HG03196 (cell line): Measurements from ENCODE around the gene GPR142.

ENCODE experiments used
- ATAC-seq: cut with Tn5 transposase; IDR thresholded peaks from one replicate; pipeline ENCODE4 v1.9.1; 2021; ENCODE audit not compliant: unreplicated experiment

Gene GPR142

GRCh38 chr17:74344658-74345057, 22.6 kb upstream of the GPR142 start:
- no peak for ATAC-seq

DNA sequence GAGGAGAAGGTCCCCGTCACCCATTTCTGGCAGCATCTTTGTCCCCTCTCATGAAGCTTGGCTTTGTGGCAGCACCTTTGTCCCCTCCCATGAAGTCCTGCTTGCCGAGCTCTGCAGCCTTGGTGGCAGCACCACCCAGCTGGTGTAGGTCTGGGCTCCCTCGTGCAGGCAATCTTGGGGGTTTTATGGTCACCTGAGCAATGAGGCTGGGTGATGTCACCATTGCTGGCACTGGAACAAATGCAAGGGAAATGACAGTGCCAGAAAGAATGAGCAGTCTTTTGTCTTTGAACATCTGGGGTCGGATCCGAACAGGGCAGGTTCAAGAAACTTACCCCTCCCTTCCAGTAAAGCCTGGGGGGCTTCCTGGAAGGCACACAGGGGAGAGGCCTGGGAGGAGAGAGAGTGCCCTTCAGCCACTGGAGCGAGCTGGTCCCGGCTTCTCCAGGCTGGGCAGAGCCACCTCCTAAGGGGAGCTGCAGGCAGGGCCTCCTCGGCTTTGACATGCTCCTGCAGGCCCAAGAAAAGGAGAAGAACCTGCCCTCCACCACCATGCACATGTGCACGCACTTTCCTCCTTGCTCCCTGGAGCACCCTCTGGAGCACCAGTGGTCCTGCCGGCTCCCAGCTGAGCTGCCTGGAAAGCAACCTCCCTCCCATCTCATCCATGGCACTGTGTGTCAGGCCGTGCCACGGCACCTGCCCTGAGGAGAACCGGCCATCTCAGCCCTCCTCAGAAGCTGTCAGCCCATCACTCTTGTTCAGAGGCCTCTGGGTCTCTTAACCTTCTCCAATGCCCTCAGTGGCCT, 21.7 kb upstream of the GPR142 start:
- no peak for ATAC-seq

DNA sequence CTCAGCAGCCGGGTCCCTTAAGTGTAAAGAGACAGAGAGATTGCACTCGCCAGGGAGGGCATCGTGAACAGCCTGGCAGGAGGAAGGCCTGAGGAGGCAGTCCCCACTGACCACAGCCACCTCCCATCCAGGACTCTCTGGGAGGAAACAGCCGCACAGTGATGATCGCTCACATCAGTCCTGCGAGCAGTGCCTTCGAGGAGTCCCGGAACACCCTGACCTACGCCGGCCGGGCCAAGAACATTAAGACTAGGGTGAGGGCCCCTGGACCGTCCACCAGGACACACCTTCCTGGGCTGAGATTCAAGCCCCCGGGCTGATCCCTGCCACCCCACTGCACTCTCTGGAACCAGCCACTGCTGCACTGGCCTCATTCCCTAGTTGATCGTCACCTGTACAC, 19.7 kb upstream of the GPR142 start:
- ATAC-seq, result no peak

DNA sequence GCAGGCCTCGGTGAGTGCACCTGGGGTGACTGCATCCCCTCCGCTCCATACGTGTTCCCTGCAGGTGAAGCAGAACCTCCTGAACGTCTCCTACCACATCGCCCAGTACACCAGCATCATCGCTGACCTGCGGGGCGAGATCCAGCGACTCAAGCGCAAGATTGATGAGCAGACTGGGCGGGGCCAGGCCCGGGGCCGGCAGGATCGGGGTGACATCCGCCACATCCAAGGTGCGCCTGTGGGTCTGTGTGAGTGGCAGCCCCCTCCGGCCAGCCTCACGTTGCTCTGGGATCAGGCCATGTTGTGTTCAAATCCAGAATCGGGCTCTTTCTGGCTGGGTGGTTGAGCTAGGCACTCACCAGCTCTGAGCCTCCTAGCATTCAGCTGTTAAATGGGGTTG, 18.2 kb upstream of the GPR142 start:
- ATAC-seq, result no peak

GRCh38 chr17:74350486-74350885, 16.8 kb upstream of the GPR142 start:
- ATAC-seq, result no peak

DNA sequence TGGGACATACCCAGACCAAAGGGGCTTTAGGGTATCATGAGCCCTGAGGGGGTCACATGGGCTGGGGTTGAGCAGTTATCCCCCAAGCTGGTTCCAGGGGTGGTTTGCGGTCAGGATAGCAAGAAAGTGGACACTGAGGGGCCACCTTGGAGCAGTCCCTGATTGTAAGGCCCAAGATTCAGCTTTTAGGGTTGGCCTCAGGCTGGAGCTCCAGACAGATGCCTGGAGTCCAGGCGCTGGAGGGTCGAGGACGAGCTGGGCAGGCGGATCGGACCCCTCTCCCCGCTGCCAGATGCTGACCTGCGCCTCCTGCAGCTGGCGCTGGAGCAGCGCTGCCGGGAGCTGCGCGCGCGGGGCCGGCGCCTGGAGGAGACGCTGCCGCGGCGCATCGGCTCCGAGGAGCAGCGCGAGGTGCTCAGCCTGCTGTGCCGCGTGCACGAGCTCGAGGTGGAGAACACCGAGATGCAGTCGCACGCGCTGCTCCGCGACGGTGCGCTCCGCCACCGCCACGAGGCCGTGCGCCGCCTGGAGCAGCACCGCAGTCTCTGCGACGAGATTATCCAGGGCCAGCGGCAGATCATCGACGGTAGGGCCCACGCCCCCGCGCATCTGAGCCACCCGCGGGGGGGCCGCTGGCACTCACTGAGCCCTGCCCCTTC, 15.6 kb upstream of the GPR142 start:
- no peak for ATAC-seq

DNA sequence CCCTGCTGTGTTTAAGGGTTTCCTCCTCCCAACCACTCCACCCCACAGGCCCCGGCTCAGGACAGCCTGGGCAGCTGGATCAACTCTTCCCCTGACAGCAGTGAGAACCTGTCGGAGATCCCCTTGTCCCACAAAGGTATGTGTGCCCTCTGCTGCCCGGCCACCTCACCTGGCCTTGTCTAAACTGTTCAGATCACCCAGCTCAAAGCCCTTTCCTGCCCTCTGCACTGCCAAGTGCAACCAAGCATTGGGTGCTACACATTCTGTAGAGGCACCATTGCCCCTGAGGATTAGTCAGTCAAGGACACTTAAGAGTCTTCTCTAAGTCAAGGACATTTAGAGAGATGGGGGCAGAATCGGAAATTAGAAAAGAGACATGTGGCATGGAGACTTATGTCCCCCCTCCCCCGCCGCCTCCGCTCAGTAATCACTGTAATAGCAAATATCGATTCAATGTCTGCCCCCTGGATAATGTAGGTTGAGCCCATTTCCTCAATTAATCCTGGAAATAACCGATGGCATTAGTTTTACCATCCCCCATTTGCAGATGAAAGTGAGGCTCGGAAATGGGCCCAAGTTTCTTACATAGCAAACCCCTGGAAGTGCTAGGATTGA, 13.8 kb upstream of the GPR142 start:
- no peak for ATAC-seq

GRCh38 chr17:74354123-74354522, 13.2 kb upstream of the GPR142 start:
- ATAC-seq, result no peak

DNA sequence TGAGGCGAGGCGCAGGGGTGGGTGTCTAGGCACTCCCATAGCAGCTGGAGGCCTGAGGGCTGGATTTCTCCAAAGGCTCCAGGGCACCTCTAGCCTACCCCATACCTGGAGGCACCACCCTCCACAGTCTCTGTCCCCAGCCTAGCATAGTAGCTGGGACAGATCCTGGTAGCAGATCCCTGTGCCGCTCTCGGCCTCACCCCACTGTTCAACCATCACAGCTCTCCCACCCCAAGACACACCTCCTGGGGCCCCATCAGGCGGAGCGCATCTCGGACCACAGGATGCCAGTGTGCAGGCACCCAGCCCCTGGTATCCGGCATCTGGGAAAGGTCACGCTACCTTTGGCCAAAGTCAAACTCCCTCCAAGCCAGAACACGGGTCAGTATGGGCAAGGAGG, 12.7 kb upstream of the GPR142 start:
- no peak for ATAC-seq

- ATAC-seq, result no peak
Measured at GRCh38 chr17:74355065-74355464, 12.2 kb upstream of the GPR142 start.

- no peak for ATAC-seq
Measured at GRCh38 chr17:74356646-74357465, 10.4 kb upstream of the GPR142 start.

GRCh38 chr17:74357466-74357809, 9.9 kb upstream of the GPR142 start:
- no peak for ATAC-seq

GRCh38 chr17:74358697-74359096, 8.6 kb upstream of the GPR142 start:
- no peak for ATAC-seq

DNA sequence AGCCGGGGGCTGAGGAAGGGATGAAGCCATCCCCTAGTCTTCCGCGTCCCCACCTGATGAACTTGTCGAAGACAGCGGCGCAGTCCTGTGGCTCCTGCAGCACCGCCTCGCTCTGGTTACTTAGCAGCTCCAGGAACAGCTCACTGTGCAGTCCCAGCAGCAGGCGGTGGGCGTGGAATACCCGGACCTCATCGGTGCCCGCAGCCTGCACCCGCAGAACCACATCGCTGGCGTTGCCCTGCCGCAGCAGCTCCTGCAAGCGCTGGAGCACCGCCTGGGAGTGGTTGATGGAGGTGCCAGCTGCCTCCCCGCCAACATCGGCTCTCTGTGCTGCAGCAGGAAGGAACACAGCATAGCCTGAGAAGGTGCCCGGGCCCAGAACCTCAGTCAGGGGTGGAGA, 7.4 kb upstream of the GPR142 start:
- ATAC-seq, result no peak

- no peak for ATAC-seq
Measured at GRCh38 chr17:74360899-74361229, 6.4 kb upstream of the GPR142 start.

- no peak for ATAC-seq
Measured at GRCh38 chr17:74361230-74362068, 5.9 kb upstream of the GPR142 start, which contains the start of gene BTBD17. Gene BTBD17 (minus strand): TSS chr17:74361868. CDS start chr17:74361819, 49 bp downstream.

DNA sequence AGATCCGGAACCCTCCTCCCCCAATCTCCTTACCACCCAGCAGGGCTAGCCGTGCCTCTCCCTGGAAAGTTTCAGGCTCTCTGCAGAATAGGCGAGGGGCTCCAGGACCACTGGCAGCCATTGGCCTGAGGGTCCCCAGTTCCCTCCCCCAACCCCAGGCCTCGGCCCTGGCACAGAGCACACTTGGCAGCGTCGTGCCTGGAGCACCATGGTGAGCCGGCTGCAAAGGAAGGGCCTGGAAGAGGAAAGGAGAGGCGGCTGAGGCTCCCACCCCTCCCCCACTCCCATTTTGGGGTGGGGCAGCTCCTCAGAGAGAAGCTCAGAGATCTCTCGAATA, 5.3 kb upstream of the GPR142 start:
- ATAC-seq, result no peak

DNA sequence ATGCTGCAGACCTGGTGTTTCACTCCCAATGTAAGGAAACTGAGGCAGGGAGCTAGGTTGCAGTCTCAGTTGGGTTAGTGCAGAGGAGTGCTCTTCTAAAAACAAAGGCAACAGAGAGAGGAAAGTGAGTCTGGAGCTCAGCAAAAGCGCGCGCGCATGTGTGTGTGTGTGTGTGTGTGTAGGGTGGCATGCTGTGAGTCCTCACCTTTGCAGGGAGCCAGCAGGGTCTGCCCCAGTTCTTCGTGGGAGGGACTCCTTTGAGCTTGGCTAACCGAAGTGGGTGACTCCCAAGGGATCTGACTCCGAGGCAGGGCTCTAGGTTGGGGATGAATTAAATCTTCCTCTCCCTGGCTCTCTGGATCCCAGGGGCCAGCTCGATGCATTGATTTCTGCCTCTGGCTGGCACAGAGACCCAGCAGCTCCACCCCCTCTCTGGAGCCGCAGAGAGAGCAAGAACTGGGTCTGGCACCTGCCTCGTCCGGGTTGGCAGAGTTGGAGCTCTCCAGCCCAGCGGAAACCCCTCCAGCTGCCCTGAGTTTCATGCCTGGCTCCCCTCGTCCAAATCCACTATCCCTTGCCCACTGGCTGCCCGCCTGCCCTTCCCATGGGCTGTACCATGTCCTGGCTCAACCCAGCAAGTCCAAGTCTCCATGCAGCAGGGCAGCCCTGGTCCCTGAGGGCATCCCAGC, 4.4 kb upstream of the GPR142 start:
- ATAC-seq, result no peak

- no peak for ATAC-seq
Measured at GRCh38 chr17:74368341-74369081, 1.2 kb downstream of the GPR142 start.
